OCI-LY1 (cell line): ENCODE results near the gene HSPE1.
"Not testable (repeated sequence)": the region's sequence is repeated elsewhere in the genome, so short reads cannot be mapped to it uniquely, and the experiment has no call there.

Experiments
- CTCF ChIP-seq: fragments of 200-600 bp; sonication (generic), shearing (Covaris generic); IDR thresholded peaks from 2 replicates; pipeline ENCODE4 v1.5.1; 2017; ENCODE audit warnings: mild to moderate bottlenecking, antibody characterized with exemption, low read length, moderate library complexity, mixed read lengths
- EZH2 ChIP-seq: fragments of 200-600 bp; sonication (generic), shearing (Covaris generic); IDR thresholded peaks from 2 replicates; pipeline ENCODE4 v1.8.0; 2017; ENCODE audit warnings: borderline replicate concordance, mixed run types, mild to moderate bottlenecking, antibody characterized with exemption, low read length, moderate library complexity, mixed read lengths

GRCh38 chr2:197484248-197484647 lies 15.9 kb upstream of the HSPE1 start:
- not testable (repeated sequence) for TF ChIP-seq CTCF, EZH2
